Natural killer cell (primary cell): ENCODE measurements around the gene GPR84. TPM values are rescaled to one million over a fixed set of nuclear protein-coding genes. Genes with fewer than 3 reads are reported as not detected.
"Not testable (repeated sequence)": the region's sequence is repeated elsewhere in the genome, so short reads cannot be mapped to it uniquely, and the experiment has no call there.

Experiments used
- ATAC-seq, 3 donors: fragments of 150-1000 bp in 2 of 3; fragments of 200-7000 bp in 1 of 3; cut with Tn5 transposase; 1 replicate in 1 of 3; 2 replicates in 2 of 3; pipeline ENCODE4 v1.10.0; 2021; ENCODE audit warnings: mild to moderate bottlenecking in 2 of 3, moderate library complexity in 2 of 3
- DNase-seq, 2 donors: peaks; one replicate each; pipeline versions ENCODE4 v3.0.0 to v3.0.0-alpha.2; 2013 to 2021; ENCODE audit warnings: mixed read lengths in 1 of 2
- H3K27ac ChIP-seq: one replicate; pipeline ENCODE4 v1.5.1; 2013; ENCODE audit warnings: mild to moderate bottlenecking, low read length
- H3K27me3 ChIP-seq: one replicate; pipeline ENCODE4 v1.6.1; 2013; ENCODE audit warnings: low read length; ENCODE audit not compliant: control insufficient read depth, insufficient read depth
- H3K36me3 ChIP-seq: one replicate; pipeline ENCODE4 v1.6.1; 2013; ENCODE audit warnings: low read length; ENCODE audit not compliant: control insufficient read depth, insufficient read depth
- H3K4me1 ChIP-seq: one replicate; pipeline ENCODE4 v1.6.1; 2013; ENCODE audit warnings: low read length; ENCODE audit not compliant: control insufficient read depth, insufficient read depth
- H3K4me3 ChIP-seq: one replicate; pipeline ENCODE4 v1.5.1; 2013; ENCODE audit warnings: low read length
- H3K9me3 ChIP-seq: one replicate; pipeline ENCODE4 v1.6.1; 2013; ENCODE audit warnings: low read length; ENCODE audit not compliant: control insufficient read depth, insufficient read depth
- H3K27ac Mint-ChIP-seq, 2 donors: one replicate each; pipeline ENCODE4 v1.8.0; 2022; ENCODE audit warnings: mild to moderate bottlenecking in 2 of 2, mixed read lengths in 2 of 2, moderate library complexity in 1 of 2
- H3K27me3 Mint-ChIP-seq, 2 donors: one replicate each; pipeline ENCODE4 v1.8.0; 2022; ENCODE audit warnings: low read depth in 2 of 2, mixed read lengths in 2 of 2
- H3K36me3 Mint-ChIP-seq: one replicate; pipeline ENCODE4 v1.8.0; 2022; ENCODE audit warnings: mixed read lengths
- H3K4me1 Mint-ChIP-seq, 2 donors: one replicate each; pipeline ENCODE4 v1.8.0; 2022; ENCODE audit warnings: mixed read lengths in 2 of 2
- H3K4me3 Mint-ChIP-seq: one replicate; pipeline ENCODE4 v1.8.0; 2022; ENCODE audit warnings: mild to moderate bottlenecking, moderate library complexity, mixed read lengths
- H3K9me3 Mint-ChIP-seq, 2 donors: one replicate each; pipeline ENCODE4 v1.8.0; 2022; ENCODE audit warnings: mixed read lengths in 2 of 2
- WGBS: methylation state at CpG from one replicate; pipeline ENCODE4 v1.1.7; 2013; ENCODE audit warnings: missing lambda C conversion rate; ENCODE audit not compliant: insufficient coverage; 5-methylcytosine and 5-hydroxymethylcytosine counted together
- intact Hi-C: fragments of 100-400 bp; cut with micrococcal nuclease; formaldehyde crosslinking; loops from one replicate; pipeline ENCODE4 v1.14.2; 2022
- total RNA-seq, 4 donors: library from RNA; stranded (reverse); fragments of 120-200 nt in 1 of 4; gene quantifications; one replicate each; pipeline versions ENCODE4 v1.2.3 to v1.2.4, GENCODE V29; 2013 to 2022
- TF ChIP-seq, protein P1 (sequence below): fragments of 200-600 bp; IDR thresholded peaks from one replicate; pipeline ENCODE4 v1.8.0; 2022; ENCODE audit warnings: antibody characterized with exemption

Gene GPR84
- total RNA-seq, 3 donors from 2014 or later (not counting 1 experiment from before 2014, with no cell fraction given), result 0.45 to 4.9 (median 0.59) TPM

DNA sequence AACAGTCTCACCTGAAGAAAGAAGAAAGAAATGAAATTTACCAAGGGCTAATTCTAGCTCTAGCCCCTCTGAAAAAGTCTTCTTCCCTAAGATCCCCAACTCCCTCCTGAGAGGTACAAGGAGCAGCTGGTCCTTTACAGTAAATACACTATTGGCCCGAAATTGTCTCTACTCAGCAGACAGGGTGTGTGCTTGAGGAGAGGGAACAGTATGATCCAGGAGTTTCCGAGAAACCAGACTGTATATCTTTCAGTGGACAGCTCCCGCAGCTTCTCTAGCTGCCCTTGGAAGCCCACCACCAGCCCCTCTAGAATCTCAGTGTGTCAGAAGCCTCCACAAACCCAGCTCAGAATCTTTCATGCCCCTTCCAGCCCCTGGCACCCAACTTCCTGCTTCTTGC, 8.1 kb downstream of the GPR84 start:
- Histone ChIP-seq H3K4me1 (peaks cover 26% of the 10 kb centered on the region), H3K4me3 (no peak overlapping the region), H3K27me3 (no peaks in the 10 kb centered on the region), H3K9me3 (no peaks in the 10 kb centered on the region), H3K36me3 (peaks cover 12% of the 10 kb centered on the region), H3K27ac (no peak overlapping the region)
- ATAC-seq (no peak), DNase-seq (no peak)
- Mint-ChIP-seq H3K27ac (peak overlapping the region in 1 of 2 donors; percentile 31), H3K4me3 (peak overlapping the region; percentile 52), H3K27me3 (no peaks in the 10 kb centered on the region), H3K4me1 (peaks cover 0 to 12% of the 10 kb centered on the region in 2 donors), H3K9me3 (no peaks in the 10 kb centered on the region), H3K36me3 (no peaks in the 10 kb centered on the region)
- TF ChIP-seq, protein P1, sequence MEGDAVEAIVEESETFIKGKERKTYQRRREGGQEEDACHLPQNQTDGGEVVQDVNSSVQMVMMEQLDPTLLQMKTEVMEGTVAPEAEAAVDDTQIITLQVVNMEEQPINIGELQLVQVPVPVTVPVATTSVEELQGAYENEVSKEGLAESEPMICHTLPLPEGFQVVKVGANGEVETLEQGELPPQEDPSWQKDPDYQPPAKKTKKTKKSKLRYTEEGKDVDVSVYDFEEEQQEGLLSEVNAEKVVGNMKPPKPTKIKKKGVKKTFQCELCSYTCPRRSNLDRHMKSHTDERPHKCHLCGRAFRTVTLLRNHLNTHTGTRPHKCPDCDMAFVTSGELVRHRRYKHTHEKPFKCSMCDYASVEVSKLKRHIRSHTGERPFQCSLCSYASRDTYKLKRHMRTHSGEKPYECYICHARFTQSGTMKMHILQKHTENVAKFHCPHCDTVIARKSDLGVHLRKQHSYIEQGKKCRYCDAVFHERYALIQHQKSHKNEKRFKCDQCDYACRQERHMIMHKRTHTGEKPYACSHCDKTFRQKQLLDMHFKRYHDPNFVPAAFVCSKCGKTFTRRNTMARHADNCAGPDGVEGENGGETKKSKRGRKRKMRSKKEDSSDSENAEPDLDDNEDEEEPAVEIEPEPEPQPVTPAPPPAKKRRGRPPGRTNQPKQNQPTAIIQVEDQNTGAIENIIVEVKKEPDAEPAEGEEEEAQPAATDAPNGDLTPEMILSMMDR, result no peak
- intact Hi-C loops, result no loop called here
- 97% methylated on average over 3 of the region's 3 CpGs for WGBS

DNA sequence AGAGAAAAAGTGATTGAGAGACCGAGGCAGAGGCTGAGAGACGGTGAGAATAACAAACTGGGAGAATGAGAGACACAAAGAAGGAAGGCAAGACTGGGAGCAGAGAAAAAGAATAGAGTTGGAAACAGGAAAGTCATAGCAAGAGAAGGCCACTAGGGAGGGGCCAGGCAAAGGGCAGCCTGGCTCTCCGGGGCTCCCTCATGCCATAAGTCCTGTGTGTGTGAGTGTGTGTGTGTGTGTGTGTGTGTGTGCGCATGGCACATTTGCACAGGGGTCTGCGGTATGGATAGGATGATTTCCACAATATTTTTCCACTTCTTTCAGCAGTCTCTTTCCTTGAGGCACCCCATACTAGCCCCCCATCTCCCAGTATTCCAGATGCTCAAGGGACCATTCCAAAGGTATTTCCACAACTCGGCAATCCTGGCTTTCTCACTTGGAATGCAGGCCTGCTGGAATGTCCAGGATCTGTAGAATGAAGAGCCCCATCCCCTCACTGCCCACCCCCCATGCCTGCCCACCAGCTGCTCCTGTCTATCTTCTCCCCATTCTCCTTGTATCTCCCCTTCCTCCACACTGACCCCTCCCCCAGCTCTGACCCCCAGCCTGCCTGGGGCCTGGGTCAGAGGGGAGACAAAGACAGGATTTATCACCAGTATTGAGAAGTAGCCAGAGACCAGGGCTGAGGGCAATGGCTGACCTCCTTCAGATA, 9.0 kb downstream of the GPR84 start:
- ATAC-seq (no peak), DNase-seq (no peak)
- Histone ChIP-seq H3K4me3 (no peak overlapping the region), H3K36me3 (peaks cover 21% of the 10 kb centered on the region), H3K27ac (no peak overlapping the region), H3K4me1 (peaks cover 26% of the 10 kb centered on the region), H3K9me3 (no peaks in the 10 kb centered on the region), H3K27me3 (no peaks in the 10 kb centered on the region)
- WGBS, result 90% methylated on average over 6 of the region's 6 CpGs
- intact Hi-C loops, result no loop called here
- no peaks in the 10 kb centered on the region for H3K9me3 Mint-ChIP-seq
- H3K4me3 Mint-ChIP-seq, result peak overlapping the region; percentile 52
- no peaks in the 10 kb centered on the region for H3K27me3 Mint-ChIP-seq
- TF ChIP-seq, protein P1, result no peak
- peaks cover 7% of the 10 kb centered on the region for H3K36me3 Mint-ChIP-seq
- H3K4me1 Mint-ChIP-seq, result peaks cover 0 to 8% of the 10 kb centered on the region in 2 donors
- H3K27ac Mint-ChIP-seq, result peak overlapping the region in 1 of 2 donors; percentile 31

DNA sequence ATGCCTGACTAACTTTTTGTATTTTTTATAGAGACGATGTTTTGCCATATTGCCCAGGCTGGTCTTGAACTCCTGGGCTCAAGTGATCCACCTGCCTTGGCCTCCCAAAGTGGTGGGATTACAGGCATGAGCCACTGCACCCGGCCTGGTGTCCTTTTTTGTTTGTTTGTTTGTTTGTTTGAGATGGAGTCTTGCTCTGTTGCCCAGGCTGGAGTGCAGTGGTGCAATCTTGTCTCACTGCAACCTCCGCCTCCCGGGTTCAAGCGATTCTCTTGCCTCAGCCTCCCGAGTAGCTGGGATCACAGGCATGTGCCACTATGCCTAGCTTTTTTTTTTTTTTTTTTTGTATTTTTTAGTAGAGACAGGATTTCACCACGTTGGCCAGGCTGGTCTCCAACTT, 10.0 kb downstream of the GPR84 start:
- WGBS, result 90% methylated on average over 6 of the region's 7 CpGs
- H3K4me3 ChIP-seq, H3K27ac ChIP-seq, H3K4me1 Mint-ChIP-seq, DNase-seq, H3K27me3 Mint-ChIP-seq, H3K27ac Mint-ChIP-seq, H3K9me3 ChIP-seq, ATAC-seq, H3K9me3 Mint-ChIP-seq, H3K4me3 Mint-ChIP-seq, H3K27me3 ChIP-seq, intact Hi-C loops: not testable (repeated sequence)
- H3K36me3 Mint-ChIP-seq, result peaks cover 17% of the 10 kb centered on the region
- Histone ChIP-seq H3K36me3 (peaks cover 31% of the 10 kb centered on the region), H3K4me1 (peaks cover 18% of the 10 kb centered on the region)

DNA sequence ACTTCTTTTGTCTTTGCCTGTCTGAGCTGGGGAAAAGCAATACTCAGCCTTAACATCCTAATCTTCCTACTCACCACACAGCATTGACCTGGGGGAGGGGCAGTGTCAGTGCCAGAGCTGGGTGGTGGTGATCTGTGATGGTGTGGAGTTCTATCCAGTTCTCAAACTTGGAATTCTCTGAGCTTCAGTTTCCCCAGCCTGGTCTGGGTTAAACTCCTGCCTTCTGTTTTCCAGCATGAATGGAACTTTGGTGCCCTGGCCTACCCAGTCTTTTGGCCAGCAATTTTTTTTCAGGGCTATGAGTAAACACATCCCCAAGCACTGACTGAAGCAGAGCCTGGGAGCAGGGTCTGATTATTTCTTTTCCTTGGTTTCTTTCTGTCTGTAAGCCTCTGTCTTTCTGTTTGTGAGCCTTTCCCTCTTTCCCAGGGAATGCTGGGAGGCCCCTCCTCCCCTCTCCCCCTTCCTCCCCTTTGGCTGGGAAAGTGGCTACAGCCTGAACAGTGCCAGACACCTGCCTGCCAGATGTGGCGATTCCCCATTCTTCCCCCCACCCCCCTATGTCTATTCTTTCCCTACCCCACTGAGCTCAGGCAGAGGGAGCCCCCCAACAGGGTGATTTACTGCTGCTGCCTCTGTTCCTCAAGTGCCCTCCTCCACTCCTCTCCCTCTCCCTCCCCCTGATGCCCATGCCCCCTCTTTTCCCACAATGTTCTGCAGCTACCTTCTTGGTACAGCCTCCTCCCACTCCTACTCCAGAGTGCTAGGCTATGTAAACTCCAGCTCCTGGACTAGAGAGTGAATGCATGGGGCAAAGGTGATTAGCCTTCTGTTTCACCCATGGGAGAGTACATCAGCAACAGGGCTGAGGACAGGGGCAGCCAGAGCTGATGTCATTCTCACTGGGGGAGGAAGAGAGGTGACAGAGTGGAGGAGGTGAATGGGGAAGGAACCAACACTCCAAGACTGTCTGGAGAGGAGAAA, 11.1 kb downstream of the GPR84 start:
- H3K36me3 Mint-ChIP-seq, result peaks cover 21% of the 10 kb centered on the region
- Histone ChIP-seq H3K9me3 (no peaks in the 10 kb centered on the region), H3K27ac (no peak overlapping the region), H3K4me3 (no peak overlapping the region), H3K4me1 (peaks cover 12% of the 10 kb centered on the region), H3K27me3 (no peaks in the 10 kb centered on the region), H3K36me3 (peaks cover 39% of the 10 kb centered on the region)
- intact Hi-C loops, result no loop called here
- H3K27ac Mint-ChIP-seq, result no peak overlapping the region
- ATAC-seq, result no peak
- peaks cover 0 to 8% of the 10 kb centered on the region in 2 donors for H3K4me1 Mint-ChIP-seq
- WGBS, result 72% methylated on average over 1 of the region's 1 CpG
- no peak overlapping the region for H3K4me3 Mint-ChIP-seq
- DNase-seq, result no peak
- no peaks in the 10 kb centered on the region for H3K27me3 Mint-ChIP-seq
- no peaks in the 10 kb centered on the region for H3K9me3 Mint-ChIP-seq
- TF ChIP-seq, protein P1, result no peak
